ENCODE results near the gene CNPY4. TPM values are rescaled to one million over a fixed set of nuclear protein-coding genes. Genes with fewer than 3 reads are reported as not detected.

The CNPY4 gene
- polyA plus RNA-seq, 1 donor (not counting 4 experiments of a cell fraction or from before 2014, with no cell fraction given), result 9.9 TPM

GRCh38 chr7:100118388-100119071 lies 904 bp upstream of the CNPY4 start:
- Histone ChIP-seq H3K4me1 (ENCODE audit: control insufficient read depth, extremely low read depth, insufficient read depth, low read length) (peaks cover 10% of the 10 kb centered on the region), H2AFZ (ENCODE audit: control insufficient read depth, low read length) (peak overlapping the region; percentile 98), H3K9me3 (ENCODE audit: control insufficient read depth, low read depth, low read length) (no peaks in the 10 kb centered on the region), H3K79me2 (ENCODE audit: control insufficient read depth, insufficient read depth, low read length) (peaks cover 15% of the 10 kb centered on the region), H3K27me3 (ENCODE audit: control insufficient read depth, extremely low read depth, insufficient read depth, low read length) (no peaks in the 10 kb centered on the region), H3K36me3 (ENCODE audit: control insufficient read depth in 2 of 2, extremely low read depth in 1 of 2, insufficient read depth in 2 of 2, low read length in 2 of 2) (peaks cover 3 to 7% of the 10 kb centered on the region in 2 experiments), H3K9me1 (ENCODE audit: control insufficient read depth, extremely low read depth, insufficient read depth, low read length) (no peaks in the 10 kb centered on the region), H4K20me1 (ENCODE audit: control insufficient read depth, extremely low read depth, insufficient read depth, low read length) (peaks cover 3% of the 10 kb centered on the region), H3K4me2 (ENCODE audit: control insufficient read depth, extremely low read depth, insufficient read depth, low read depth, low read length) (peak overlapping the region; percentile 92), H3K4me3 (ENCODE audit: control insufficient read depth in 2 of 3, extremely low read depth in 1 of 3, insufficient read depth in 2 of 3, low read depth in 1 of 3, low read length in 3 of 3) (peak overlapping the region; percentile 69 to 97 (median 81)), H3K27ac (ENCODE audit: control insufficient read depth, insufficient read depth, low read length) (peak overlapping the region; percentile 94), H3K9ac (ENCODE audit: control insufficient read depth, extremely low read depth, insufficient read depth, low read length) (peak overlapping the region; percentile 73)
- dilution Hi-C loops (cut with MboI; ENCODE audit: extremely low pct_ligation_motif_present, low sequenced_read_pairs), result no loop called here
- no peak for TF ChIP-seq CTCF (optimal IDR thresholded peaks at IDR 0.05 in 1 of 3, IDR thresholded peaks at IDR 0.05 in 1 of 3, conservative IDR thresholded peaks at IDR 0.05 in 1 of 3; ENCODE audit: extremely low read depth in 1 of 3, insufficient read depth in 2 of 3, low read length in 3 of 3)
- TF ChIP-seq EZH2 (IDR thresholded peaks at IDR 0.05; ENCODE audit: low read length), result no peak
- DNase-seq (ENCODE audit: low read depth, low spot score) (no peak), FAIRE-seq (no peak)

- H3K27ac ChIP-seq (ENCODE audit: control insufficient read depth, insufficient read depth, low read length), result peak overlapping the region; percentile 94
- no peak for FAIRE-seq
- dilution Hi-C loops (cut with MboI; ENCODE audit: extremely low pct_ligation_motif_present, low sequenced_read_pairs), result no loop called here
- H3K27me3 ChIP-seq (ENCODE audit: control insufficient read depth, extremely low read depth, insufficient read depth, low read length), result no peaks in the 10 kb centered on the region
- H3K9me1 ChIP-seq (ENCODE audit: control insufficient read depth, extremely low read depth, insufficient read depth, low read length), result no peaks in the 10 kb centered on the region
- H3K4me1 ChIP-seq (ENCODE audit: control insufficient read depth, extremely low read depth, insufficient read depth, low read length), result peaks cover 10% of the 10 kb centered on the region
- H3K9ac ChIP-seq (ENCODE audit: control insufficient read depth, extremely low read depth, insufficient read depth, low read length), result peak overlapping the region; percentile 73
- no peak for DNase-seq (ENCODE audit: low read depth, low spot score)
- H3K4me2 ChIP-seq (ENCODE audit: control insufficient read depth, extremely low read depth, insufficient read depth, low read depth, low read length), result peak overlapping the region; percentile 92
- H4K20me1 ChIP-seq (ENCODE audit: control insufficient read depth, extremely low read depth, insufficient read depth, low read length), result peaks cover 3% of the 10 kb centered on the region
- H3K4me3 ChIP-seq (ENCODE audit: control insufficient read depth in 2 of 3, extremely low read depth in 1 of 3, insufficient read depth in 2 of 3, low read depth in 1 of 3, low read length in 3 of 3), result peak overlapping the region; percentile 69 to 97 (median 81)
- H3K36me3 ChIP-seq (ENCODE audit: control insufficient read depth in 2 of 2, extremely low read depth in 1 of 2, insufficient read depth in 2 of 2, low read length in 2 of 2), result peaks cover 0 to 2% of the 10 kb centered on the region in 2 experiments
- H3K79me2 ChIP-seq (ENCODE audit: control insufficient read depth, insufficient read depth, low read length), result peaks cover 15% of the 10 kb centered on the region
- H2AFZ ChIP-seq (ENCODE audit: control insufficient read depth, low read length), result peak overlapping the region; percentile 98
- TF ChIP-seq CTCF (optimal IDR thresholded peaks at IDR 0.05 in 1 of 3, IDR thresholded peaks at IDR 0.05 in 1 of 3, conservative IDR thresholded peaks at IDR 0.05 in 1 of 3; ENCODE audit: extremely low read depth in 1 of 3, insufficient read depth in 2 of 3, low read length in 3 of 3), result no peak
- no peak for TF ChIP-seq EZH2 (IDR thresholded peaks at IDR 0.05; ENCODE audit: low read length)
- no peaks in the 10 kb centered on the region for H3K9me3 ChIP-seq (ENCODE audit: control insufficient read depth, low read depth, low read length)
Observed at GRCh38 chr7:100119970-100120732, 717 bp downstream of the CNPY4 start.
